HepG2 (cell line): Measurements from ENCODE around the gene DDOST. TPM values are rescaled to one million over a fixed set of nuclear protein-coding genes. Genes with fewer than 3 reads are reported as not detected.

Experiments used
- ELF1 ChIP-seq: sonication (generic); formaldehyde crosslinking; IDR thresholded peaks from 2 replicates; pipeline ENCODE4 v1.4.0; 2020; ENCODE audit warnings: missing genetic modification reagents
- IRF2 ChIP-seq: IDR thresholded peaks from 2 replicates; pipeline ENCODE4 v1.6.1; 2018; ENCODE audit warnings: missing genetic modification reagents, missing compliant biosample characterization
- KLF15 ChIP-seq: sonication (generic); formaldehyde crosslinking; IDR thresholded peaks from 2 replicates; pipeline ENCODE4 v1.8.1; 2023; ENCODE audit warnings: borderline replicate concordance, mild to moderate bottlenecking, inconsistent platforms, missing genetic modification reagents, mixed read lengths
- SOX13 ChIP-seq, 3 experiments: fragments of 450-650 bp in 1 of 3; sonication (generic) in 1 of 3; formaldehyde crosslinking in 1 of 3; IDR thresholded peaks in 2 of 3; conservative IDR thresholded peaks in 1 of 3; 2 replicates each; pipeline versions ENCODE4 v1.5.0 to v1.6.1; 2016 to 2020; ENCODE audit warnings: antibody characterized with exemption in 1 of 3, mild to moderate bottlenecking in 1 of 3, missing compliant biosample characterization in 1 of 3, missing genetic modification reagents in 1 of 3, moderate library complexity in 1 of 3
- ZBTB26 ChIP-seq: IDR thresholded peaks from 2 replicates; pipeline ENCODE4 v1.6.1; 2016; ENCODE audit warnings: missing compliant biosample characterization, missing genetic modification reagents, borderline replicate concordance
- ZBTB3 ChIP-seq: sonication (generic); formaldehyde crosslinking; IDR thresholded peaks from 2 replicates; pipeline ENCODE4 v1.4.0; 2020; ENCODE audit warnings: low read depth, mild to moderate bottlenecking, moderate library complexity, missing genetic modification reagents, borderline replicate concordance
- ZNF12 ChIP-seq: sonication (generic); formaldehyde crosslinking; IDR thresholded peaks from 2 replicates; pipeline ENCODE4 v1.5.0; 2020; ENCODE audit warnings: missing genetic modification reagents
- ZNF569 ChIP-seq: sonication (generic); formaldehyde crosslinking; IDR thresholded peaks from 2 replicates; pipeline ENCODE4 v1.5.0; 2020; ENCODE audit warnings: mild to moderate bottlenecking, missing genetic modification reagents, moderate library complexity, borderline replicate concordance
- ZNF775 ChIP-seq: sonication (generic); formaldehyde crosslinking; IDR thresholded peaks from 2 replicates; pipeline ENCODE4 v1.4.0; 2020; ENCODE audit warnings: missing genetic modification reagents, mild to moderate bottlenecking, moderate library complexity, borderline replicate concordance
- ZNF841 ChIP-seq: sonication (generic); formaldehyde crosslinking; IDR thresholded peaks from 2 replicates; pipeline ENCODE4 v1.8.1; 2023; ENCODE audit warnings: missing genetic modification reagents, borderline replicate concordance
- polyA plus RNA-seq, 8 experiments: library from polyadenylated mRNA; depleted of rRNA in 3 of 8; stranded (reverse) in 7 of 8; unstranded in 1 of 8; fragments of >200 nt; fragmentation: Illumina TruSeq in 4 of 8; extraction: Trizol in 4 of 8; gene quantifications; 2 replicates each; pipeline versions ENCODE4 v1.2.1 to v1.2.3, GENCODE V29; 2011 to 2016; ENCODE audit warnings: low read depth in 4 of 8, missing spikeins in 1 of 8, mixed read lengths in 1 of 8; ENCODE audit not compliant: insufficient read depth in 1 of 8
- total RNA-seq, 5 experiments: library from RNA; depleted of rRNA; stranded (reverse); fragments of >200 nt; fragmentation: Illumina TruSeq; extraction: Trizol; gene quantifications; 2 replicates each; pipeline ENCODE4 v1.2.3, GENCODE V29; 2016; ENCODE audit warnings: low read depth in 1 of 5
- TF ChIP-seq, protein P1 (sequence below): IDR thresholded peaks from 2 replicates; pipeline ENCODE4 v1.6.1; 2016; ENCODE audit warnings: low read depth, missing genetic modification reagents, missing compliant biosample characterization
- TF ChIP-seq, protein P2 (sequence below): sonication (generic); formaldehyde crosslinking; IDR thresholded peaks from 2 replicates; pipeline ENCODE4 v1.4.0; 2020; ENCODE audit warnings: low read depth, mild to moderate bottlenecking, missing genetic modification reagents

DDOST gene
- total and polyA plus RNA-seq, 2 of the 13 experiments (the other 11 are each of a cell fraction or from before 2014, with no cell fraction given): 335 to 494 TPM

DNA sequence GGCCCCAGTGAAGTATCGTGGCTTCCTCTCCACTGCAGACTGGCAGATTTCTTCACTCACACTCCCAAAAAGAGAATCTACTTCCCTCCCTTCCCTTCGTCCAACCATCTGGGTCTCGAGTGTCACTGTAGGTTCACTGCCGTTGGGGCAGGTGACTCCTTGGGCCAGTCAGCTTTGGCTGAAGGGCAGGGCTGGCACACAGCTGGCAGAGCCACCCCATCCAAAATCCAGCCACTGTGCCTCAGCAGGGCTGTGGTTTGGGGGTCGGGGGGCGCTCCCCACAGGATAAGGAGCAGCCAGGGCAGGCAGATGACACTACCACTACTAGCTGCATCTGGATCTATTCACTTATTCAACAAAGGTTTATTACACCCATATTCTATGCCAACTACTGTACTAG lies 18.1 kb downstream of the DDOST start (continued):
- TF ChIP-seq, protein P1, sequence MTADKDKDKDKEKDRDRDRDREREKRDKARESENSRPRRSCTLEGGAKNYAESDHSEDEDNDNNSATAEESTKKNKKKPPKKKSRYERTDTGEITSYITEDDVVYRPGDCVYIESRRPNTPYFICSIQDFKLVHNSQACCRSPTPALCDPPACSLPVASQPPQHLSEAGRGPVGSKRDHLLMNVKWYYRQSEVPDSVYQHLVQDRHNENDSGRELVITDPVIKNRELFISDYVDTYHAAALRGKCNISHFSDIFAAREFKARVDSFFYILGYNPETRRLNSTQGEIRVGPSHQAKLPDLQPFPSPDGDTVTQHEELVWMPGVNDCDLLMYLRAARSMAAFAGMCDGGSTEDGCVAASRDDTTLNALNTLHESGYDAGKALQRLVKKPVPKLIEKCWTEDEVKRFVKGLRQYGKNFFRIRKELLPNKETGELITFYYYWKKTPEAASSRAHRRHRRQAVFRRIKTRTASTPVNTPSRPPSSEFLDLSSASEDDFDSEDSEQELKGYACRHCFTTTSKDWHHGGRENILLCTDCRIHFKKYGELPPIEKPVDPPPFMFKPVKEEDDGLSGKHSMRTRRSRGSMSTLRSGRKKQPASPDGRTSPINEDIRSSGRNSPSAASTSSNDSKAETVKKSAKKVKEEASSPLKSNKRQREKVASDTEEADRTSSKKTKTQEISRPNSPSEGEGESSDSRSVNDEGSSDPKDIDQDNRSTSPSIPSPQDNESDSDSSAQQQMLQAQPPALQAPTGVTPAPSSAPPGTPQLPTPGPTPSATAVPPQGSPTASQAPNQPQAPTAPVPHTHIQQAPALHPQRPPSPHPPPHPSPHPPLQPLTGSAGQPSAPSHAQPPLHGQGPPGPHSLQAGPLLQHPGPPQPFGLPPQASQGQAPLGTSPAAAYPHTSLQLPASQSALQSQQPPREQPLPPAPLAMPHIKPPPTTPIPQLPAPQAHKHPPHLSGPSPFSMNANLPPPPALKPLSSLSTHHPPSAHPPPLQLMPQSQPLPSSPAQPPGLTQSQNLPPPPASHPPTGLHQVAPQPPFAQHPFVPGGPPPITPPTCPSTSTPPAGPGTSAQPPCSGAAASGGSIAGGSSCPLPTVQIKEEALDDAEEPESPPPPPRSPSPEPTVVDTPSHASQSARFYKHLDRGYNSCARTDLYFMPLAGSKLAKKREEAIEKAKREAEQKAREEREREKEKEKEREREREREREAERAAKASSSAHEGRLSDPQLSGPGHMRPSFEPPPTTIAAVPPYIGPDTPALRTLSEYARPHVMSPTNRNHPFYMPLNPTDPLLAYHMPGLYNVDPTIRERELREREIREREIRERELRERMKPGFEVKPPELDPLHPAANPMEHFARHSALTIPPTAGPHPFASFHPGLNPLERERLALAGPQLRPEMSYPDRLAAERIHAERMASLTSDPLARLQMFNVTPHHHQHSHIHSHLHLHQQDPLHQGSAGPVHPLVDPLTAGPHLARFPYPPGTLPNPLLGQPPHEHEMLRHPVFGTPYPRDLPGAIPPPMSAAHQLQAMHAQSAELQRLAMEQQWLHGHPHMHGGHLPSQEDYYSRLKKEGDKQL: no peak
- TF ChIP-seq, protein P2, sequence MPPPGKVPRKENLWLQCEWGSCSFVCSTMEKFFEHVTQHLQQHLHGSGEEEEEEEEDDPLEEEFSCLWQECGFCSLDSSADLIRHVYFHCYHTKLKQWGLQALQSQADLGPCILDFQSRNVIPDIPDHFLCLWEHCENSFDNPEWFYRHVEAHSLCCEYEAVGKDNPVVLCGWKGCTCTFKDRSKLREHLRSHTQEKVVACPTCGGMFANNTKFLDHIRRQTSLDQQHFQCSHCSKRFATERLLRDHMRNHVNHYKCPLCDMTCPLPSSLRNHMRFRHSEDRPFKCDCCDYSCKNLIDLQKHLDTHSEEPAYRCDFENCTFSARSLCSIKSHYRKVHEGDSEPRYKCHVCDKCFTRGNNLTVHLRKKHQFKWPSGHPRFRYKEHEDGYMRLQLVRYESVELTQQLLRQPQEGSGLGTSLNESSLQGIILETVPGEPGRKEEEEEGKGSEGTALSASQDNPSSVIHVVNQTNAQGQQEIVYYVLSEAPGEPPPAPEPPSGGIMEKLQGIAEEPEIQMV (CRISPR knock-in tag): no peak
- no peak for TF ChIP-seq ZBTB3
- no peak for TF ChIP-seq IRF2 (CRISPR knock-in tag)
- no peak for TF ChIP-seq SOX13 (IDR thresholded peaks at IDR 0.05)
- TF ChIP-seq SOX13 (CRISPR knock-in tag; conservative IDR thresholded peaks at IDR 0.05 in 1 of 2, IDR thresholded peaks at IDR 0.05 in 1 of 2): no peak
- no peak for TF ChIP-seq KLF15 (CRISPR knock-in tag)
- TF ChIP-seq ZBTB26 (CRISPR knock-in tag): no peak
- TF ChIP-seq ZNF12 (CRISPR knock-in tag): no peak
- no peak for TF ChIP-seq ZNF841 (CRISPR knock-in tag)
- TF ChIP-seq ELF1 (CRISPR knock-in tag): no peak
- no peak for TF ChIP-seq ZNF569 (CRISPR knock-in tag)
- TF ChIP-seq ZNF775 (CRISPR knock-in tag): no peak
- TF ChIP-seq, all 625 proteins: peak for 0
